Measurements from ENCODE around the gene FKBP8.
"Not testable (repeated sequence)": the region's sequence is repeated elsewhere in the genome, so short reads cannot be mapped to it uniquely, and the experiment has no call there.

FKBP8 gene

DNA sequence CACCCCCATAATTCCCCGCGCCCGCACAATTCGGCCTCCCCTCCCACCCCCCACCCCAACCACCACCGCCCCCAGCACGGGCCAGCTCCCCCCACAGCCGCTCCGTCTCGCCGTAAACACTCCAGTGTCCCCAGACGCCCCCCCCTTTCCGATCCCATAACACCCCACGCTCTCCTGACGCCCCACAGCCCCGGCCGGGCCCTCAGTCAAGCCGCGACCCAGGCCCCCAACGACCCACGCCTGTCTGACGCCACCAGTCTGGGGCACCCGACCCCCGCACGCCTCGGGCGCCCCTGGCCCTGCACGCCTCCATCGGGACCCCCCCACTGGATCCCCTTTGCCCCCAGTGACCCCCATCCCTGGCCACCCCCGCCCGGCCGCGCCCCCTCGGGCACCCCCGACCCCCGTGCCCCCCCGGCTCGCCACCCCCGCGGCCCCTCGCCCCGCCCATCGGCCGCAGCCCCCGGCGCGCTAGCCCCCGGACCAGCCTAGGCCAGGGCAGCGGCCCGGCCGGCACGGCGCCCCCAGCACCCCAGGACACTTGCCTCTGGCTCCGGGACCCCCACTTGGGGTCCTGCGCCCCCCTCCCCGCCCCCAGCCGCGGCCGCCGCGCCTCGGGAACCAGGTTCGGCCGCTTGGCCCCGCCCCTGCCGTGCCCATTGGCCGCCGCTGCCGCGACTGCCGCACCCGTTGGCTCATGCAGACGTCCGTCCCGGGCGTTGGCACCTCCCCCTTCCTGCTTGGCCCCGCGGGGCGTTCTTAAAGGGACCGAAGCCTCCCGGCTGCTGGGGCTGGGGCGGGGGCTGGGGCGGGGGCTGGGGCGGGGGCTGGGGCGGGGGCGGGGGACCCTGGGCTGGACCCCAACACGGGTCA, at the start of gene FKBP8:
Gene FKBP8 (minus strand): TSS at position 633 of the 873 bp plus-strand sequence. CDS start 1,603 bp downstream, outside the sequence.
- in situ Hi-C loops (cut with HindIII; ENCODE audit: low pct_ligation_motif_present, low pct_unique_long_range_greater_than_20kb, low sequenced_read_pairs) = no loop called here
- peak; percentile 81 for DNase-seq

DNA sequence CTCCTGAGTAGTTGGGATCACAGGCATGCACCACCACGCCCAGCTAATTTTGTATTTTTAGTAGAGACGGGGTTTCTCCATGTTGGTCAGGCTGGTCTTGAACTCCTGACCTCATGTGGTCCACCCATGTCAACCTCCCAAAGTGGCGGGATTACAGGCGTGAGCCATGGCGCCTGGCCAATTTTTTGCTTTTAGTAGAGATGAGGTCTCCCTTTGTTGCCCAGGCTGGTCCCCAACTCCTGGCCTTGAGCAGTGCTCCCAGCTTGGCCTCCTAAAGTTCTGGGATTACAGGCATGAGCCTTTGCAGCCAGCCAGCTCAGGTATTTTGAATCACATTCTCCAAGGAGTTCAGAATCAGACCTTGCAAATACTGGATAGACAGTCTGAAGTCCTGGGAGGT, 49.4 kb upstream of the FKBP8 start:
- in situ Hi-C loops (cut with HindIII; ENCODE audit: low pct_ligation_motif_present, low pct_unique_long_range_greater_than_20kb, low sequenced_read_pairs); DNase-seq: not testable (repeated sequence)

DNA sequence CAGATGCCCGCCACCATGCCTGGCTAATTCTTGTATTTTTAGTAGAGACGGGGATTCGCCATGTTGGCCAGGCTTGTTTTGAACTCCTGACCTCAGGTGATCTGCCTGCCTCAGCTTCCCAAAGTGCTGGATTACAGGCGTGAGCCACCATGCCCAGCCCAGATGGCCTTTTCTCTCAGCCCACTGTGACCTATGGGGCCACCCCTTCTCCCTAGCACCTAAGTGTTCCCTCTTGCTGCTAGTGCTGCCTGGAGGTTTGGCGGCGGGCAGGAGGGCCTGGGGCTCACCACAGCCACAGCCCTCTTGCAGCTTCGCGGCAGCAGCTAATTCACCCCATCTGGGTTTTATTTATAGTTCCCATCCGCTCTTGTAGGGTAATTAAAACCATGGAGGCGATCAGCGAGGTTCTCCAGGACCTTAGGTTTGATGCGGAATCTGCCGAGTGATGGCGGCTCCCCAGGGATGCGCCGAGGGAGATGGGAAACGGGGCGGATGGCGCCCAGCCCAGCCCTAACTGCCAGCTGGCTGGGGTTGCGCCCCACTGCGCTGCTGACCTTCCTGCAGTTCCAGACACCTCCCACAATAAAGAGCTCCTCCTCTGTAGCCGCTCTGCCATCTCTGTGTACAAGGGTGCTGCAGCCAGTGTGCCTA, 48.5 kb upstream of the FKBP8 start:
- DNase-seq = no peak
- in situ Hi-C loops (cut with HindIII; ENCODE audit: low pct_ligation_motif_present, low pct_unique_long_range_greater_than_20kb, low sequenced_read_pairs) = no loop called here

DNA sequence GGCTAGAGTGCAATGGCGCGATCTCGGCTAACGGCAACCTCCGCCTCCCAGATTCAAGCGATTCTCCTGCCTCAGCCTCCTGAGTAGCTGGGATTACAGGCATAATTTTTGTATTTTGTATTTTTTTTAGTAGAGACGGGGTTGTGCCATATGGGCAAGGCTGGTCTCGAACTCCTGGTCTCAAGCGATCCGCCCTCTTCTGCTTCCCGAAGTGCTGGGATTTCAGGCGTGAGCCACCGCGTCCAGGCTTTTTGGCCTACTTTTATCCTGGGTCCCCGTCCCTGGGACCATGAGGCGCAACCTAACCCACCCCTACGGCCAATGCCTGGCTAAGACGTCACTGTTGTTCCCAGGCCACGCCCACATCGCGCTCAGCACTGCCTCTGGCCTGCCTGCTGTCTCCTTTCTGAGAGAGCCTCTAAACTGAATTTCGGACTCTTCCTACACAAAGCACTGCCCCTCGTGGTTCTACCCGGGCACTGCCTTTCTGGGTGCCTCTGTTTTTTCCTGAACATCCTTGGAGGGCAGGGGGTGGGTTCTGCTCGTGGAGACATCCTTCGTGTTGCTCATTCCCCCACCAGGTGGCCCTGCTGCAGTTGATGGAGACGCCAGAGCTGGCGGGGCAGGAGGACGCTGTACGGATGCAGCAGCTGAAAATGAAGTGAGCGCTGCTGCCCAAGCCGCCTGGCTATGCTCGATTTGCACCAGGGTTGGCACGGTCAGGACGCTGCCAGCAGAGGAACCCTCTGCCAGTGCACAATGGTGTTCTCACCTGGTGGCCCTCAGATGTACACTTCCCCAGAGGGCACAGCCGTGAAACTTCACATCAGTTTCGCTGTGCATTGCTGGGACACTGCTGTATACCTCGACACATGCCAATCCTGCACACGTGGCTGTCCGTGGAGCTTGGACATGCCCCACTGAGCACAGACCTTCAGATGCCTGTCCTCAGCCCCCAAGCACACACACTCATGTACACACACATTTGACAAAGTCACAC, 47.2 kb upstream of the FKBP8 start:
- no peak for DNase-seq

DNA sequence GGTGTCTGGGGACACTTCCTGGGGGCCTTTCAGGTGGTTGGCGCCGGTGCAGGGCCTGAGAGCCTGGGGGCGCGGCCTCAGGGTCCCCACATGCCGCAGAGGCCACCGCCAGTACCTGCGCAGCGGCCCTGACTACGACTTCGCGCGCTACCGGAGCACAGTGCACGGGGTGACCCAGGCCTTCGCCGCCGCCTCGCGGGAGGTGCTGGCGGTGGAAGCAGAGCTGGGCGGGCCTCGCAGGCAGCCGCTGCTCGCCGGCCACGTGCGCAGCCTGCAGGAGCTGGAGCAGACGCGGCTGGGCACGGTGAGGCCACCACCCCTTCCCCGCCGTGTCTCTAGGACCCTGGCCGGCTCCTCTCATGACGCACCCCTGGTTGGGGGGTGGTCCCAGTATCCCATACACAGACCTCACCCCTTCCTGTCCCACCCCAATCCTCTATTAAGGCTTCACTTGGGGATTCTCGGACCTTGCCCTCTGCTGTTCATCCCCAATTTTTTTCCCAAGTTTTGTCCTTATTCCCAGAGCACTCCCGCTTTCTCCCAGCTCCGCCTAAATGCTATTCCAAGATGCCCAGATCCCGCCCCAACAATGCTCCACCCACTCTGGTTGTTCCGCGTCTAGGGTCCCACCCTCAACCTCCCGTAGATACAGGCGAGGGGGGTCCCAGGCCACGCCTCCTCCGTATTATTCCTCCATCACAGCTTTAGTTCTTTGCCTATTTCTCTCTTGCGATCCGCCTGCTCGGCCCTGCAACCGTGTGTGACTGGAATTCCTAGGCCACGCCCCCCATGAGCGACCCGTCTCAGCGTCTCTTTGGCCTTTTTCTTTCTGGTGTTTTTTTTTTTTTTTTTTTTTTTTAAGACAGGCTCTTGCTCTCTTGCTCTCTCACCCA, 46.3 kb upstream of the FKBP8 start:
- peak; percentile 72 for DNase-seq
- in situ Hi-C loops (cut with HindIII; ENCODE audit: low pct_ligation_motif_present, low pct_unique_long_range_greater_than_20kb, low sequenced_read_pairs) = no loop called here

More for the DNA sequence above, 47.2 kb upstream of the FKBP8 start:
- in situ Hi-C loops (cut with HindIII; ENCODE audit: low pct_ligation_motif_present, low pct_unique_long_range_greater_than_20kb, low sequenced_read_pairs) = no loop called here

DNA sequence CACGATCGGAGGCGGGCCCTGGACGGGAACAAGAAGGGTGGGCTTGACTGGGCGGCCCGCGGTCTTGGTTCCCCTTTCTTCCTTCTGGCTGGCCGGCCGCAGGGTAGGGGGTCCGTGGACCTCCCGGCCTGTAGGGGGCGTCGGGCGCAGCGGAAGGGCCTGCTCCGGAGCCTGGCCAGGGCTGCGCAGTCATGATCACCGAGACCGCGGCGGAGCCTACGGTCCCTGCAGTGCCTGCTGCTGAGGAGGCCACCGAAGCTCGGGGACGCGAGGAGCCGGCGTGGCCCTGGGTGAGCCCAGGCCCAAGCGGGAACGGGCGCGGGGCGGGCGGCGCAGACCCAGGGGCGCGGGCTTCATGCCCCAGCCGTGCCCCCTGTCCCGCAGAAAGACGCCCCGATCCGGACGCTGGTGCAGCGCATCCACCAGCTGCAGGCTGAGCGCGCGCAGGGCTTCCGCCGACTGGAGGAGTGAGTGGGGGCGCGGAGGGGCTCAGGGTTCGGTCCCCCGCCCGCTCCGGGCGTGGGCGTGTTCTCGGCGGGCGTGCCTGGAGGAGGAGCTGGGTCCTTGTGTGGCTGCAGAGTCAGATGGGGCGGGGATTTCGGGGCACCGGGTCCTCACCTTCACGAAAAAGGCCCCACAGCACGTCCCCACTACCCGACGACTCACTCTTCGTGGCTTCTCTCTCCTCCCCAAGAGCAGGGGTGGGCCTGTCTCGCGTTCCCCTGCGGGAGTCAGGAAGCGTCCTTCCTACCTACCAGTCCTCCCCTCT, 45.4 kb upstream of the FKBP8 start, which contains the start of gene REX1BD:
Gene REX1BD (plus strand): TSS at position 188 of the 769 bp plus-strand sequence. CDS start 4 bp downstream, at position 192.
- in situ Hi-C loops (cut with HindIII; ENCODE audit: low pct_ligation_motif_present, low pct_unique_long_range_greater_than_20kb, low sequenced_read_pairs) = no loop called here

DNA sequence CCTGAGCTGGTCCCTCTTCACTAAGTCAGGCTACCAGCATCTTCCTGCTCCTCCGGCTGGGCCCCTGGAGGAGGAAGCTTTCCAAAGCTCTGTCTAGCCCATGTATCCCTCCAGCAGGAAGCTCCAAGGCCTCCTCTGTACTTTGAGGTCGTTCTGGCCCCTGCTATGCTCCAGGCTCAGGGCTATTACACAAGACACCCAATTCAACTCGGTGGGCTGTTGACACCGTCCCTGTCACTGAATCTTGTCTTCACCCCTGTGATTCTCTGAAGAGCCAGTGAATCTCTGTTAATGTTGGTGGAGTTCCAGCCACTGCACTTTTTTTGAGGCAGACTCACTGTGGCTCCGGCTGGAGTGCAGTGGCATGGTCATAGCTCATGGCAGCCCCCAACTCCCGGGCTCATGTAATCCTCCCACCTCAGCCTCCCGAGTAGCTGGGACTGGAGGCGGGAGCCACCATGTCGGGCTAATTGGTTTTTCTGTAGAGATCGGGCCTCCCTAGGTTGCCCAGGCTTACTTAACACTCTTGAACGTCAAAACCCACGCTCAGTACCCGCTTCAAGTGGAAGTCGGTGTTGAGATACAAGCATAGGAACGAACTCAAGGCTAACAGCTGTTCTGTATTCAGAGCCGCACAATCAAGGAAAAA, 44.7 kb upstream of the FKBP8 start:
- in situ Hi-C loops (cut with HindIII; ENCODE audit: low pct_ligation_motif_present, low pct_unique_long_range_greater_than_20kb, low sequenced_read_pairs) = no loop called here
- no peak for DNase-seq

More for the DNA sequence above, 45.4 kb upstream of the FKBP8 start, which contains the start of gene REX1BD:
- DNase-seq = peak; percentile 68

DNA sequence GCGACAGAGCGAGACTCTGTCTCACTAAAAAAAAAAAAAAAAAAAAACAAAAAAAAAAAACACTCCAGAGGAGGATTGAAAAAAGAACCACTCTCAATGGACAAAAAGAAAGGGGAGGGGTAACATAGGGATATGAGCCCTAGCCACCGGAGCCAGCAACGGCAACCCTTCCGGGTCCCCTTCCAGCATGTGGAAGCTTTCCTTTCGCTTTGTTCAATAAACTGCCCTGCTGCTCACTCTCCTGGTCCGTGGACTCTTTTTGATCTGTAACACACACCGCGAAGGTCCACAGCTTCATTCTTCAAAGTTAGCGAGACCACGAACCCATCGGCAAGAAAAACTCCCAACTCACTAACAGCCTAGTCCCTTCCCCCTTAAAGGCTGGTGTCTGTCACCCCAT, 44.2 kb upstream of the FKBP8 start:
- no peak for DNase-seq
- in situ Hi-C loops (cut with HindIII; ENCODE audit: low pct_ligation_motif_present, low pct_unique_long_range_greater_than_20kb, low sequenced_read_pairs) = no loop called here

DNA sequence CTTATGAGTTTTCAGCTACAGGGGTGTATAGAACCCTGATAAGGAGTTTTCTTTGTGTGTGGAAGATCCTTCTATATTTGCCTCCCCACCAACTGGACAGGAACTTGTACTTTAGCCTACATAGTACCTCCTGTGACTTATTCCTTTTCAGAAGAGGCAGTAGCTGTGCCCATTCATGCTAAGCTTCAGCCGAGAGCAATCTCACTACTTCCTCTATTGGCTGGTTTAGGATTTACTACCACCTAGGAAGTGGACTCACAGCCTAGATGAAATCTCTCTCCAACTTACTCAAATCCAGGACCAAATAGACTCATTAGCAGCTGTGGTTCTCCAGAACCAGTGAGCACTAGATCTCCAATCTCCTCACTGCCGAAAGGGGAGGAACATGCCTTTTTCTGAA, 42.9 kb upstream of the FKBP8 start:
- no peak for DNase-seq
- in situ Hi-C loops (cut with HindIII; ENCODE audit: low pct_ligation_motif_present, low pct_unique_long_range_greater_than_20kb, low sequenced_read_pairs) = no loop called here

DNA sequence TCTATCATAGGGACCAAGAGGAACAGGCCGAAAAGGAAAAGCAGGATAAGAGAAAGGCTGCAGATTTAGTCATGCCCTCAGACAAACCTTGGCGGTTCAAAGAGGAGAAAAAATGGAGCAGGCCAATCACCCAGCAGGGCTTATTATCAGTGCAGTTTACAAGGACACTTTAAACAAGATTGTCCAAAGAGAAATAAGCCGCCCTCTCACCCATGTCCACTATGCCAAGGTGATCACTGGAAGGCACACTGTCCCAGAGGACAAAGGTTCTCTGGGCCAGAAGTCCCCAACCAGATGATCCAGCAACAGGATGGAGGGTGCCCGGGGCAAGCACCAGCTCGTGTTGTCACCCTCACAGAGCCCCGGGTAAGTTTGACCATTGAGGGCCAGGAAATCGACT, 36.9 kb upstream of the FKBP8 start:
- in situ Hi-C loops (cut with HindIII; ENCODE audit: low pct_ligation_motif_present, low pct_unique_long_range_greater_than_20kb, low sequenced_read_pairs) = no loop called here
- no peak for DNase-seq

DNA sequence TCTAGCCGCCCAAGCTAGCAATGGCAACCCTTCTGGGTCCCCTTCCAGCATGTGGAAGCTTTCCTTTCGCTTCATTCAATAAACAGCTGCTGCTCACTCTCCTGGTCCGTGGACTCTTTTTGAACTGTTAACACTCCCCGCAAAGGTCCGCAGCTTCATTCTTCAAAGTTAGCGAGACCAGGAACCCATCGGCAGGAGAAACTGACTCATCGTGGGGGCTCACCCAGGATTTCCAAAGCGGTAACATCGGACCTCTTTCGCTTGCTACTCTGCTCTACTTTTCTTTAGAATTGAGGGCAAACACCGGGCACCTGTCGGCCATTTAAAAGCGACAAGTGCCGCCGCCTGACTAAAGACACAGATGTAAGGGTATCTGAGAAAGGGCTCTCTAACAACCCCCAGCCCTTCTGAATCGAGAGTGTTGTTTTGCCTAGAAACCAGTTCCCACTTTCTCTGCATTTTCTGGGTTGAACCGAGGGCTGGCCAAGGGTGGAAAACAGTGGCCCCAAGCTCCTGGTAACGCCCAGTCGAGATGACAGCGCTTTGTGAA, 34.1 kb upstream of the FKBP8 start:
- no peak for DNase-seq
- in situ Hi-C loops (cut with HindIII; ENCODE audit: low pct_ligation_motif_present, low pct_unique_long_range_greater_than_20kb, low sequenced_read_pairs) = no loop called here

DNA sequence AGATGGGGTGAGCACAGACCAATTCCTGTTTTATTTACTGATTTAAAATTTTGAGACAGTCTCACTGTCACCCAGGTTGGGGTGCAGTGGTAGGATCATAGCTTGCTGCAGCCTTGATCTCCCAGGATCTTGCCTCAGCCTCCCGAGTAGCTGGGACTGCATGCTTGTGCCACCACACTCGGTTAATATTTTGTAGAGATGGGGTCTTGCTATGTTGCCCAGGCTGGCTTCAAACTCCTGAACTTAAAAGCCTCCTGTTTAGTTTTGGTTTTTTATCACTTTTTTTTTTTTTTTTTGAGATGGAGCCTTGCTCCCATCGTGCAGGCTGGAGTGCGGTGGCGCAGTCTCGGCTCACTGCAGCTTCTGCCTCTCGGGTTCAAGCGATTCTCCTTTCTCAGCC, 33.0 kb upstream of the FKBP8 start:
- DNase-seq = no peak
- in situ Hi-C loops (cut with HindIII; ENCODE audit: low pct_ligation_motif_present, low pct_unique_long_range_greater_than_20kb, low sequenced_read_pairs) = no loop called here

DNA sequence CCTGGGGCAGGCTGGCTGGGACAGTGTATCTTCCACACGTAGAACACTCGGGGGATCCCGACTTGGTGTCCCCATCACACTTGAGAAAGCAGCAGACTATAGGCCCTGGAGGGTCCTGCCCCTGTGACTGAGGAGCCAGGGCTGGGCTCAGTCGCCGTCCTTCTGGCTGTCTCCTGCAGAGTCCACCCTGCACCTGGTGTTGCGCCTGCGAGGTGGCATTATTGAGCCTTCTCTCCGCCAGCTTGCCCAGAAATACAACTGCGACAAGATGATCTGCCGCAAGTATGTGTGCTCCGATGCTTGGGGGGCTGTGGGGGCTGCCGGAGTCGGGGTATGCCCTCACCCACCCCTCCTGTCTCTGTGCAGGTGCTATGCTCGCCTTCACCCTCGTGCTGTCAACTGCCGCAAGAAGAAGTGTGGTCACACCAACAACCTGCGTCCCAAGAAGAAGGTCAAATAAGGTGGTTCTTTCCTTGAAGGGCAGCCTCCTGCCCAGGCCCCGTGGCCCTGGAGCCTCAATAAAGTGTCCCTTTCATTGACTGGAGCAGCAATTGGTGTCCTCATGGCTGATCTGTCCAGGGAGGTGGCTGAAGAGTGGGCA, 31.4 kb upstream of the FKBP8 start:
- no peak for DNase-seq
- in situ Hi-C loops (cut with HindIII; ENCODE audit: low pct_ligation_motif_present, low pct_unique_long_range_greater_than_20kb, low sequenced_read_pairs) = no loop called here

DNA sequence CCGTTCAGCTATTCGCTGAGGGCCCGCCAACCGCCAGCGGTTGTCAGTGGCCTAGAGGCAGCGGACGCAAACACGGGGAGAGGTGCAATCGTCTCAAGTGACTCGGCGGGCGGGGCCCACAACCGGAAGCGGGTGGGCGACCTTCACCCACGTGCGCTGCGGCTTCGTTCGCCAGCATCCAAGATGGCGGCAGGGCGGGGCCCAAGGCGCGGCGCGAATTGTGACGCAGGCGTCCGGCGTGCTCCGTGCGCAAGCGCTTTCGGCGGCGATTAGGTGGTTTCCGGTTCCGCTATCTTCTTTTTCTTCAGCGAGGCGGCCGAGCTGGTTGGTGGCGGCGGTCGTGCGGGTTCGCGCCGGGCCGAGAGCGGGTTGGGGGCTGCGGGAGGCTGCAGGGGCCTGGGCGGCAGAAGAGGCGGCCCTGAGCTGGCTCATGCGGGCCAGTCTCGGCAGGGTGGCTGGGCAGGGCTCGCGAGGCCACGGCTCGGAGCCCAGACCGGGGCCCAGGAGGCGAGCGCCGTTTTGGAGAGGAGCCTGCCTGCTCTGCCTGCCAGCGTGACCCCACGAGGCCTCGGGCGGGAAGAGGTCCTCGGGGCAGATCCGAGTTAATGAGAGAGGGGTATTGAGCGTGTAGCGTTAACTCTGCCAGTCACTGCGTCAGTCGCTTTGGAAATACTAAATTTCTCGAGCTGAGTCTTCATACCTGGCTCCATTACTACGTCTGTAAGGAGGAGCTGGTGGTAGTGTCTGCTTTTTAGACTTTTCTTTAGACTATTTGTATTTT, 28.4 kb upstream of the FKBP8 start, which contains the start of gene UBA52:
Gene UBA52 (plus strand): TSS at position 294 of the 781 bp plus-strand sequence. CDS start 1,444 bp downstream, outside the sequence.
- in situ Hi-C loops (cut with HindIII; ENCODE audit: low pct_ligation_motif_present, low pct_unique_long_range_greater_than_20kb, low sequenced_read_pairs) = no loop called here
- peak; percentile 97 for DNase-seq

DNA sequence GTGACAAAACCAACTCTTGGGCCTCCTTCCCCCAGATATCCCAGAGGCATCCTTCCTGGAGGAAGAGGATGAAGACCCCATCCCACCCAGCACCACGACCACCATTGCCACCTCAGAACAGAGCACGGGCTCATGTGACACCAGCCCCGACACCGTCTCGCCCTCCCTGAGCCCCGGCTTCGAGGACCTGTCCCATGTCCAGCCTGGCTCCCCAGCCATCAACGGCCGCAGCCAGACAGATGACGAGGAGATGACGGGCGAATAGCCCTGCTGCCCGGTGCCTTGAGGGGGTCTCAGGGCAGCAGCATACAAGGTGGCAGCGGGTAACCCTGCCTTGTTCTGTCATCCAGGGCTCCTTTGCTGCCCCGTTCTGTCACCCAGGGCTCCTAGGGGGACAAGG, 25.0 kb upstream of the FKBP8 start:
- DNase-seq = no peak
- in situ Hi-C loops (cut with HindIII; ENCODE audit: low pct_ligation_motif_present, low pct_unique_long_range_greater_than_20kb, low sequenced_read_pairs) = no loop called here

Data from ACHN (cell line).